ENCODE data around the gene ERGIC1.
"Not testable (repeated sequence)": the region's sequence is repeated elsewhere in the genome, so short reads cannot be mapped to it uniquely, and the experiment has no call there.

ERGIC1 gene

DNA sequence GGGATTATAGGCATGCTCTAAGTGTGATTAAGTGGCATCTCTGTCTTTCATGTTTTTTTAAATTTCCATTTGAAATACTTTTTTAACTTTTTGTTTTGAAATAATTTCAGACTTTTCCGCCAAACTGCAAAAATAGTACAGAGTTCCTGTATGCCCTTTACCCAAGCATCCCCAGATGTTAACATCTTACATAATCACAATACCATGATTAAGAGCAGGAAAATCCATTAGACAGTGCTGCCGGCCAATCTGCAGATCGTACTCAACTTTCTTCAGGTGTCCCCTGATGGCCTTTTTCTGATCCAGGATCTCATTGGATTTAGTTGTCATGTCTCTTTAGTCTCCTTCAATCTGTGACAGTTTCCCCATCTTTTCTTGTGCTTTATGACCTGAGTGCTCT, 49.0 kb downstream of the ERGIC1 start:
- FAIRE-seq: no peak

DNA sequence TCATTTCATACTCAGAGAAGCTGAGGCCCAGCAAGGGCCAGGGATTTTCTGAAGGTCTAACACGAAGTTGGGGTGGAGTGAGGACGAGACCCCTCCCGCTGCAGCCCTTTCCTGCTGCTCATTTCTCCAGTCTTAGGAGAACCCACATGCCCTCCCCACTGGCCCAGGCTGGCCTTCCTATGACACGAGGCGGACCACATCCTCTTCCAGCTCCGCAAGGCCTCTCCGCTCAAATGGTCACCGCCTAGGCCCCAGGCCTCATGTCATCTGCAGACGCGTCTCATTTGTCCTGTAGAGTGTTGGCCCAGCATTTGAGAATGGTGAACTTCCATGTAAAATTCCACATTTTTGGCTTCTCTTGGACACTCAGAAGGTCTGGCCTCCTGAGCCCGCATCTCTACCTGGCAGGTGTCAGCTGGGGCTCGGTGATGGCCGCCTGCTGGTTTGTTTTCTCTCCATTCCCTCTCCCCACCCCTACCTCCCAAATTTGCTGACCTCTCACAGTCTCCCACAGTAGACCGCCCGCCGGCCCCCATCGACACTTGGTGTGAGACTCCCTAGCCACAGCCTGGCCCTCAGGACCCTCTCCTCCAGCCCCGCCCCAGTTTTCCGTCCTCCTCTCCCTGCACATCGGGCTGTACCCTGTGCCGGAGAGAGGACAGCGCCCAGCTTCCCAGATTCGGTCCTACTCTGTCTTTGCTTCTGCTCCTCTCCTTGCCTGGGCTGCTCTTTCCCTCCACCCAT, 51.7 kb downstream of the ERGIC1 start:
- FAIRE-seq: no peak

DNA sequence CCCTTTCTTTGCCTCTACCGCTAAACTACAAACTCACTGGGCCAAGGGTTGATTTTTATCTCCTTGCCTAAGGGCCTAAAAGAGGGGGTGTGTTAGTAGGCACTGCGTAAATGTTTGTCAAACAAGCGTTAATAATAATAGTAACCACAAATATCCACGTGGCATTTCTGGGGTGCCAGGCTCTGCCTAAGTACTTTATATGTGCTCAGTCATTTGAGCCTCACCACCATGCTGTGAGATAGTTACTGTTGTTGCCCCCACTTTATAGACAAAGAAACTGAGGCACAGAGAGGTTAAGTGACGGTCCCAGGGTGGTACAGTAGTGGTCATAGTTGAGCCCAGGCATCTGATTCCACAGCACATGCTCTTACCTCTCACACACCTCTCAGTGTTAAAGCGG, 52.4 kb downstream of the ERGIC1 start:
- FAIRE-seq: no peak

DNA sequence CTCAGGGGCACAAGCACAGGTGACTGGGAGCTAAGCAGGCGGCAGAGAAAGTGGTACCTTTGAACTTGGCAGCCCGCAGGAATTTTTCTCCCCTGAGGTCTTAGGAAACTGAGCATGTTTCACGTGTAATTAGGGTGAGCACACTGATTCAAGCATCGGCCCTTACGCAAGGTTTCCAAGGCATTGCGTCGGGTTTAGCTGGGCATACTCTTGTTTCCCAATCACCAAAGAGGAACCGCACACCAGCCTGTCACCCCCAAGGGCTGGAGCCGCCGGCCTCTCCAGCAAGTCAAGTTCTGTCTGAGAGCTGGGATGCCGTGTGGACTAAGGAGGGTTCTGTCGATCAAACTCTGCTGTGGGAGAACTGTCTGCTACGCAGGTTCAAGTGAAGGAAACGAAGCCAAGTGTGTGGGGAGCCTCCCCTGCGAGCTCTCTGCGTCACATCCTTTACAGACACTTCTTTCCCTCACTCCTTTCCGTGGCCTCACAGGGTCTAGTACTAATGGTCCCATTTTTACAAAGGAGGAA, 53.0 kb downstream of the ERGIC1 start:
- no peak for FAIRE-seq

DNA sequence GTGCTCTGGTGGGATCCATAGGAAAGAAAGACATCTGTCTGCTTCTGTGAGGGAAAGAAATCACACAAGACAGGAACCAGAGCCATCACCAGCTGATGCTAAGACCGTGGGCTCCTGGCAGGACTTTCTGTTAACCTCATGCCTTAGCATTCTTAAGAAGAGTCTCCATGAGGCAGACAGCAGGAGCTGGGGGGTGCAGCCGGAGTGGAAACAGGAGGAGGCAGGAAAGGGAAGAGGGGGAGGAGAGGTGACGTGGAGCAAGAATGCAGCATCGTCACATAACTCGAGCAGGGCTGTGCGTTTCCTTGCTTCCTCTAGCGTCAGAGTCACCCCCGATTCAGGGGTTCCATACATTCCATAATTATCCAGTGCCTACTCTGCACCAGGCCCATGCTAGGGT, 53.6 kb downstream of the ERGIC1 start:
- FAIRE-seq: no peak

DNA sequence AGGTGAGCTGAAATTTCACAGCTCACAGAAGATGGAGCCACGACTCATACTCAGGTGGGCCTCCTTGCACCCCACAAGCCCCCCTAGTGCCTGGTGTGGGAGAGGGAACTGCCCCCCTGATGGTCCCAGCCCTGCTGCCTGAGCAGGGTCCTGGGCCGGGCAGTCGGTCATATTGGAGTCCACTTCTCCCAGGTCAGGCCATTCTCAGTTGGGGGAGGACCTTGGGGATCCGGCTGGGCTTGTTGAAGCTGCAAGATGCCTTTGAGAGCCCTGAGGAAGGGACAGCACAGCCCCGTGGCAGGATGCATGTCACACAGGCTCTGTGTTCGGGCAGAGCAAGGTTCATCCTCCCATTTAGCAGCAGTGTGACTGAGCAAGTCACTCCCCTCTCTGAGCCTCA, 56.6 kb downstream of the ERGIC1 start:
- FAIRE-seq: no peak

DNA sequence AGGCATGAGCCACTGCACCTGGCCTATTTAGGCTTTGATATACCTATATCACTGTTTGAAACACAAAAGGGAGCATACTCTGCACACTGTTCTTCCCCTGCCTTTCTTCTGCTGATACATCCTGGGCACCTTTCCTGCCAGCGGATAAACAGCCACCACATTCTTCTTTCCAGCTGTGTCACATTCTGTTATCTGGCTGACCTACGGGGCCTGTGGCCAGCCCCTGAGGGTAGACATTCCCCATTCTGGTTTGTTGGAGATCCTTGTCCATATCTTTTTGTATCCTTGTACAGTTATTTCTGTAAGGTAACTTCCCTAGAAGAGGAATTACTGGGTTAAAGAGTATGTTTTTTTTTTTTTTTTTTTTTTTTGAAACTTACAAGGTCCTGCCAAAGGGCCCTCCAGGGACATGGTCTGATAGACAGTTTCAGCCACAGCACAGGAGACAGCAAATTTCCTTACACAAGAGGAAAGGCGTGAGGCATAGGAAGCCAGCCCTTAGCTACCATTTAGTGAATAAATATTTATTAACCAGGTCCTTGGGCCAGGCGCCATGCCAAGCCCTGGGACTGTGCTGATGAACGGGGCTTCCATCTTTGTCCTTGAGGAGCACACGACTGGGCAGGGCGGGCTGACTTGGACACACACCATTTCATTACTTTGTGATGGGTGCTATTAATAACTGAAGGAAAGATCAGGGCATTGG, 57.8 kb downstream of the ERGIC1 start:
- no peak for FAIRE-seq

DNA sequence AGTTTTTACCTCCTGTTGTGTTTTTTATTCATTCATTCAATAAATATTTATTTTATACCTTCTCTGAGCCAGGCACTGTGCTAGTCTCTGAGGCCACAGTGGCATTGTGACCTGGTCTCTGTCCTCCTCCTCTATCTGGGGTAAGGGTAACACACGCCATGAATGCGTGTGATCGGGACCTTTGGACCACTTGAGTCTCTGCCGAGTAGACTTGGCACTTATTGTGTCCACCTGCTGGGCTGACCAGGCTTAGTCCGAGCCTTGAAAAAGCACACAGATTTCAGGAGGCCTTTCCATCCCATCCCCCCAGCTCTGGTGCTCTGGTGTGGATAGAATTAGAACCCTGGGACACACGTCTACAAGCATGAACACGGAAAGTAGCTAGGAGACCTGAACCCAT, 58.7 kb downstream of the ERGIC1 start:
- no peak for FAIRE-seq

DNA sequence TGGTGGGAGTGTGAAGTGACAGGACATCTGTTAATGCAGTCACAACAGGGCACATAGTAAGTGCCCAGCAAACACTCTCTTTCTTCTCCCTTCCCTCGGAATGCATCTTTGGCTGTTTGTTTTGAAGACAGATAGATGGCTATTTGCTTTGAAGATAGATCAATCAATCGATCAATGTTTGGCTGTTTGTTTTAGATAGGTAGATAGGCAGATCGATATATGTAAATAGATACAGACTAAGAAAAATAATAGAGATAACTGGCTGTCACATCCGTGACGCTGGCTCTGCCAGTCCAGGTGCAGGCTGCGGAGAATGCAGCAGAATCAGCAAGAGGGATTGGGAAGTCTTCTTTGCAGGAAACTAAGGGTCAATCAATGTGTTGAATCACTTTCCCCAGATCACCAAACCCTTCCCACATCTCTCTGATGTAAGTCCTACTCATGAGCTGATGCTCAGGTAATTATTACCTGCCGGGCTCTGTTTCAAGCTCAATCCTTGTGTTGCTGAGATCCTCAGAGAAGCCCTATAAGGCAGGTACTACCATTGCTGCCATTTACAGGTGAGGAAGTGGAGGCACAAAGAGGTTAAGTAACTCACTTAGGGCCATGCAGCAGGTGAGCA, 60.8 kb downstream of the ERGIC1 start:
- no peak for FAIRE-seq

DNA sequence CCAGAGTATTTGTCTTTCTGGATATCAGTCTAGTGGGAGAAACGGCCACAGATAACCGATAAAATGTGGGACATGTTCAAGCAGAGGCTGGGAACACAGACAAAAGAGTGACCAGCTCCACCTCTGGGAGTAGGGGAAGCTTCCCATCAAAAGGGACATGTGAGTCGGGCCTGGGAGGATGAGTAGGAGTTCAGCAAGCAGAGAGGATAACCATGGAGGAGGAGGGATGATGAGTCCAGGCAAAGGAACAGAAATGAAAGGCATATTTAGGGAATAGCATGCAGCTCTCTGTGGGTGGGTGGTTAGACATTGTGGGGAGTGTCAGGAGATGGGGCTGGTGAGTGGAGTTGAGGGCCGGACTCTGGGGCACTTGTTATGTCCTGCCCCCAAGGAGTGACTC, 61.5 kb downstream of the ERGIC1 start:
- no peak for FAIRE-seq

DNA sequence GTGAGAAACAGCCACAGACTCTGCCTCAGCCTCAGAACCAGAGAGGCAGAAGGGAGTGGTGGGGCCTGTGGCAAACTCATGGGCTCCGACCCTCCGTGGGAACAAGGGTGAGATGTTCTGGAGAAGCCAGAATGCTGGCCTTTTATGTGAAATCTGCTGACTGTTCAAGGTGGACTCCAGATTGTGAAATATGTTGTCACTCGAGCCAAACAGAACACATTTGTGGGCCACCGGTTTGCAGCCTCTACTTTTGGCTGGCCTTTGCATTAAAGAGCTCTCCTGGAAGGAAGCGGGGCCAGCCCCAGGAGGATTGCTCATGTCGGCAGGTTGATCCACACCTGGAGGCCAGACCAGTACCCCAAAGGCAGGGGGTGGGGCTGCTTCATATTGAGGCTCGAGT, 62.4 kb downstream of the ERGIC1 start:
- FAIRE-seq: no peak

DNA sequence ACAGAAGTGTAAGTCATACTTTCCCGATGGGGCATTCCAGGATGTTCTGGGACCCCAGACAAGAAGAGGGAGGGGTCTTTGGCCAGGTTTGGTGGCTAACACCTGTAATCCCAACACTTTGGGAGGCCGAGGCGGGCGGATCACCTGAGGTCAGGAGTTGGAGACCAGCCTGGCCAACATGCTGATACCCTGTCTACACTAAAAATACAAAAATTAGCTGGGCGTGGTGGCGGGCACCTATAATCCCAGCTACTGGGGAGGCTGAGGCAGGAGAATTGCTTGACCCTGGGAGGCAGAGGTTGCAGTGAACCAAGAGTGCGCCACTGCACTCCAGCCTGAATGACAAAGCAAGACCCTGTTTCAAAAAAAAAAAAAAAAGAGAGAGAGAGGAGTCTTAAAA, 63.0 kb downstream of the ERGIC1 start:
- not testable (repeated sequence) for FAIRE-seq

DNA sequence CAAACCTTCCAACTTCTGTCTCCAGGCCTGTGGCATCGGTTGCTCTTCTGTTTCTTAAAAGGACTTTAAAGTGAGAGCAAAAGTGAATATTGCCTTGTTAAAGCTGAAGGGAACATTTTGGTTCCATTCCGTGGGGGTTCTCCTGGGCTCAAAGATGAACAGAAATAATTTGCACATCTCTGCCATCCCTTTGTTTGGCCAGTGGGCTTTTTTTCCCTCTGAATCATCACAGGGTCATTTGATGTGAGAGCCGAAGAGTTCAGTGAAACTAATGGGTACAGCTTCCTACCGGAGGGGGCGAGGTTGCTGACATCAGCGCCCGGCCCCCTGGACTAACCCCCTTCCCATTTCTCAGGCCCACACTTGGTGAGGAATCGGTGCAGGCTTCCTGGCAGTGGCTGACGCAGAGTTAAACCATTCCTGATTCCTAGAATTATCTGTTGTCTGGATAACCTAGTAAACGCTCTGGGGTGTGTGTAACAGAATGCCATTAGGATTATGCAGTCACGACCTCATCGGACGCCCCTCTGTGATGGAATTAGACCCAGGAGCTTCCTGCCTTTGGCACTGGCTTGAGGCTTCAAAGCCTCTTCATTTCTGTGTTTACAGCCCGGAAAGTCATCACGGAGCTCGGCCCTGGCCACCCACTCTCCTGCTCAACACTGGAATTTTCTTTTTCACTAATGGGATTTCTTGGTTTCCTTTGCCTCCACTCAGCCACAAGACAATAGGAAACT, 63.6 kb downstream of the ERGIC1 start:
- FAIRE-seq: no peak

DNA sequence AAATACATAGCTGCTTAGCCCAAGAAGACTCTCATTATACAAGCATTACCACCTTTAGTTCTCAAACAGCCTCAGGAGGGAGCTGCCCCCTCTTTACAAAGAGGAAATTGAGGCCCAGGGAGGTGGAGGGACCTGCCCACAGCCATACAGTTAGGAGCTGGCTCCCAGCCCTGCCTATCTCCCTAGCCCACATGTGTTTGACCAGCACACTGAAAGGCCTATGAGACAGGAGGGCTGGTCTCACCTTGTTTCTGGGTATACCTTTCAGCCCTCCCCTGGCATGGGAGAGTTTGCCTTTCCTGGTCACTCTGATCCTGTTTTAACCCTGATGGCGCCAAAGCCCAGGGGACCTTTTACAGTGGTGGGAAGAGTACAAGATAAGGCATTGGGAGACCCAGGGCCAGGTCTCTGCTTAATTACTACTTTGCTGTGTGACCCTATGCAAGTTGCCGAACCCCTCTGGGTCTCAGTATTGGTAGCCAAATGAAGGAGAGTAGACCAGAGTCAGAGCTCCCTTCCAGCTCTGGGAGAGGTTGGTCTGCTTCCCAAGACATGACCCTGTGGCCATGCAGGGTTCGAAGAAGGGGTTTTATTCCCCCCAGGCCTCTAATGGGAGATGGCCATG, 64.3 kb downstream of the ERGIC1 start:
- no peak for FAIRE-seq

DNA sequence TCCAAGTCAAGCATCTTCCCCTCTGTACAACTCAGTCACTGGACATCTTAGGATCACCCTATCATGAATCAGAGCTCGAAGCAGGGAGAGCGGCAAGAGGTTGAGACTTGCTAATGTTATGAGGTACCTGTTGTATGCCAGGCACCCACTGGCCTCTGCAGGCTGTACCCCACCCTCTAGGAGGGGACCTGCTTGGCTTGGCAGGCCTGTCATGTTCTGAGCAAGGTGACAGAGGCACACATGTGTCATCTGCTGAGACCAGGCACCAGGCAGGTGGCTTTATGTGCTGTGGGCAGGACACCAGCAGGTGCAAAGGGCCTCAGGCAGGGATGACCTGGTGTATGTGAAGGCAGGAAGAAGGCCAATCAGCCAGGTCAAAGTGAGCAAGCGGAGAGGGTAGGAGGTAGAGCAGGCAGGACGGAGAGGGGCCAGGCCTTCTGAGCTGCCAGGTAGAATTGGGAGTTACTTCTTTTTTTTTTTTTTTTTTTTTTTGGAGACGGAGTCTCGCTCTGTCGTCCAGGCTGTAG, 64.9 kb downstream of the ERGIC1 start:
- FAIRE-seq: no peak

DNA sequence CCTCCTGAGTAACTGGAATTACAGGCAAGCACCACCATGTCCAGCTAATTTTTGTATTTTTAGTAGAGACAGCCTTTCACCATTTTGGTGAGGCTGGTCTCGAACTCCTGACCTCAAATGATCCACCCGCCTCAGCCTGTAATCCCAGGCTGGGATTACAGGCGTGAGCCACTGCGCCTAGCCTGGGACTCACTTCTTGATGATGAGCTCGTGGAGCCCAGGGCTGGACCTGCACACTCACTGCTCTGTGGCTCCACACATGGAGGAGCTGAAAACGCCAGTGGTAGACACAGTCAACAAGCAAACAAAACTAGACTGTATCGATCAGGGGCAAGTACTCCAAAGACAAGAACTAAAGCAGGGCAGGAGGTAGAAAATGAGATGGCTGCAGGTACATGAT, 65.4 kb downstream of the ERGIC1 start:
- no peak for FAIRE-seq

DNA sequence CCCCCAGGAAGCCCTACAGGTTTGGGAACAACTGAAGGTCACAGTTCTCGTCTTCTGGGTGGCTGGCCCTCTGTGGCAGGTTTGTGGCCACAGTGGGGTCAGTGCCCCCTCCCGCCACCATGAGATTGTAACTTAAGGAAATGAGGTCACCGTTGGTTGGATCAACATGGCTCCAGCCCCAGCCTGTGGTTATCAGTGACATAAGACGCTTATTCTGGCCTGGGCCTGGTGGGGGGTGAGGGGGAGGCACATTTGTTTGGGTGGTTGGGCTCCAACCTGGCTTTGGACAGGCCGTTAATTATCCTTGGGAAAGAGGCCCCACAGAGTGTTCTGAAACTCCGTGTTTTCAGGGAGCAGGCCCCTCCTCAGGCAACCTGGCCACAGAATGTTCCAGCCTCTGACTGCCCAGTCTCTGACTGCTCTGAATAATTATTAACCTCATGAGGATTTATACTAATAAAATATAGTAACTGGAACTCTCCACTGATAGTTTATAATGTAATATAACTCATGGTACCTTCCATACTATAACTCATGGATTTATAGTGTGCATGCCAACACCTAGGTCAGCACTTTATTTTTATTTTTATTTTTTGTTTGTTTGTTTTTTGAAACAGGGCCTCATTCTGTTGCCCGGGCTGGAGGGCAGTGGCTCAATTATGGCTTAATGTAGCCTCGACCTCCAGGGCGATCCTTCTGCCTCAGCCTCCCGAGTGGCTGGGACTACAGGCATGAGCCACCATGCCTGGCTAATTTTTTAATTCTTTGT, 67.1 kb downstream of the ERGIC1 start:
- FAIRE-seq: no peak

DNA sequence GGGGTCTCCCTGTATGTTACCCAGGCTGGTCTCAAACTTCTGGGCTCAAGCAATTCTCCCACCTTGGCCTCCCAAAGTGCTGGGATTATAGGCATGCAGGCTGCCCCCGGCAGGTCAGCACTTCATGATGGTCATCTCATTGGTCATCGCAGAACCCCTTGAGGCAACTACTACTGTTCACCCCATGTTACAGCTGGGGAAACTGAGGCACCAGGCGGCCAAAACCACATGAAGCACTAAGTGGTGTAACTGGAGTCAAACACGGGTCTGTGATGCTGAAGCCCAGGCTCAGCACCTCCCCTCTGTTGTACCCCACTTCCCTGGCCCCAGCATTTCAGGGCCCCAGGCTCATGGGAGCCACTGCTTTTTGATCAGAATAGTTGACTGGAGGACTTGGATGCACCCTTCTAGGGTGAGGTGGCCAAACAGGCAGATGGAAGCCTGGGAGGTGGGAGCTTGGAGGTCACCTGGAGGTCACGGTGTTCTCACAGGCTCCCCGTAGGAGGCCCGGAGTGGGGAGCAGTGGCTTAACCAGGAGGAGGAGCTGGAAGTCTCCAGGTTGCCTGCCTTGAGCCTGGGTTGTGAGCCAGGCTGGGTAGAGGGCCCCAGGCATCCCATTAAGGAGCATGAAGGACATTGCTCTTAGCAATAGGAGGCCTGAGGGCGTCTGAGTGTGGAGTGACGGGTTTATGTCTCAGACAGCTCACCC, 67.9 kb downstream of the ERGIC1 start:
- no peak for FAIRE-seq

DNA sequence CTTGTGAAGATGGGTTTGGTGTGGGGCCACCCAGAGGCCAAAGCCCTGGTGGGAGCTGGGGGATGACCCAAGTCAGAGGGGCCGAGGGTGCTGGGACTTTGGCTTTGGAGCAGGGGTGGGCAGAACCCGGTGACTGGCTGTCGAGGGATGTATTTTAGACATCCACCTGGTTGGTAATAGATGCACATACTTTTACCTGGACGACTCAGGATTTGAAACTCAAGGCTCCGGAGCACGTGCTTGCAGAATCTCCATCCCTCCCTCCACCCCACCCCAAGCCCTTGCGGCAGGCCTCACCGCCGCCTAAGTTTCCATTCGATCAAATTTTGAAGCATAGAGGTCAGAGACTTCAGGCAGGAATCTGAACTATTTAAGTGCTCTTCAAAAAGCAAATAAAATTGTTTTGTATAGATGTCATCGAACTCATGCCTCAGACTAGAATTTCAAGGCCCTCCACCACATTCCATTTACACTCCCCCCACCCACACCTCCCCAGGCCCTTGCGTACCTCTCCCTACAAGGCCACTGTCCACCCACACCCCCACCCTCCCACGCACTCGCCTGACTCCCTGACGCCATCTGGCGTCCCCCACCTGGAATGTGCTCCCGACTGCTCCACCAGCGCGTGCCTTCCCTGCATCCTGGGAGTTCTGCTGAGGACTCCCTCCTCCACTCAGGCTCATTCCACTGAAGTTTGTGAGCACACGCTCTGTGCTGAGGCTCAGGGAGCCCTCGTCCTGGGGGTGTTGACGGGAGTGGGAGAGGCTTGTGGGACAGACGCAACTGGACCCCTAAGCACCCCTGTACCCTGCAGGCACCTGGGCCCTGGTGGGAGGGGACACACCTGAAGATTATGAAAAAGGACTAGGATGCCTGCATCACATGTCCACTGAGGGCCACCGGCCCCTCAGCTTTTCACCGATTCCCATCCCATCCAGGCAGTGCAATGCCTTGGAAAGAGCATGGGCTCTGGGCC, 68.7 kb downstream of the ERGIC1 start:
- FAIRE-seq: no peak

DNA sequence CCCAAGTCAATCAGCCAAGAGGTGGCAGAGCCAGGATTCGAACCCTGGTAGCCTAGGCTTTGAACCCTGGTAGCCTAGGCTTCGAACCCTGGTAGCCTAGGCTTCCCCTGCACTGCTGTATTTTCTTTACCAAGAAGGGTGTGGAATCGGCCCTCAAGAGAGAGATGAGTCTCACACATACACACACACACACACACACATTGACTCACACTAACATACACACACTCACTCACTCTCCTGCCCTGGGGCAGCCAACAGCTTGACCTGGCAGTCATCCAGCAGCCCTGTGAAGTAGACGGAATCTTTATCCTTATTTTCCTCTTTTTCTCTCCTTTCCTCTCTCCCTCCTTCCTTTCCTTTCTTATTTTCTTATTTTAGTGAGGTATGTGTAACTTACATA, 69.7 kb downstream of the ERGIC1 start:
- FAIRE-seq: no peak

All from islet of Langerhans (tissue), 1 donor.